Endometrium (tissue), 2 donors: ENCODE data around the gene KDM6B.

Experiments
- FAIRE-seq: peaks from 2 replicates; lab custom pipeline; 2012; peaks lifted over from hg19 to GRCh38; lab: Jason Lieb, UNC
- donor health status: control.
- donor health status: control.

The KDM6B gene

GRCh38 chr17:7820231-7820630 lies 13.8 kb upstream of the KDM6B start:
- no peak for FAIRE-seq

DNA sequence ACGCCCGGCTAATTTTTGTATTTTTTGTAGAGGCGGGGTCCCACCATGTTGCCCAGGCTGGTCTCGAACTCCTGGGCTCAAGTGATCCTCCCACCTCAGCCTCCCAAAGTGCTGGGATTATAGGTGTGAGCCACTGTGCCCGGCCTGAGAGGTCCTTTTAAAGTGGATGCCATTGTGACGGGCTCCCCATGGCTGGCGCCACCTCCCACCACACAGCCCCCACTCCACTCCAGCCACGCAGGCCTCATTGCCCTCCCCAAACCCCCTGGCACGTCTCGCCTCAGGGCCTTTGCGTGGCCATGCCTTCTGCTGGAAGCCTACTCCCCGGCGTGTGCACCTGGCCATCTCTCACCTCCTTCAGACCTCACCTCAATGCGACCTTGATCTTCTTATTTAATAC lies 11.9 kb upstream of the KDM6B start:
- FAIRE-seq, result no peak

GRCh38 chr17:7823581-7824001 lies 10.4 kb upstream of the KDM6B start:
- no peak for FAIRE-seq

DNA sequence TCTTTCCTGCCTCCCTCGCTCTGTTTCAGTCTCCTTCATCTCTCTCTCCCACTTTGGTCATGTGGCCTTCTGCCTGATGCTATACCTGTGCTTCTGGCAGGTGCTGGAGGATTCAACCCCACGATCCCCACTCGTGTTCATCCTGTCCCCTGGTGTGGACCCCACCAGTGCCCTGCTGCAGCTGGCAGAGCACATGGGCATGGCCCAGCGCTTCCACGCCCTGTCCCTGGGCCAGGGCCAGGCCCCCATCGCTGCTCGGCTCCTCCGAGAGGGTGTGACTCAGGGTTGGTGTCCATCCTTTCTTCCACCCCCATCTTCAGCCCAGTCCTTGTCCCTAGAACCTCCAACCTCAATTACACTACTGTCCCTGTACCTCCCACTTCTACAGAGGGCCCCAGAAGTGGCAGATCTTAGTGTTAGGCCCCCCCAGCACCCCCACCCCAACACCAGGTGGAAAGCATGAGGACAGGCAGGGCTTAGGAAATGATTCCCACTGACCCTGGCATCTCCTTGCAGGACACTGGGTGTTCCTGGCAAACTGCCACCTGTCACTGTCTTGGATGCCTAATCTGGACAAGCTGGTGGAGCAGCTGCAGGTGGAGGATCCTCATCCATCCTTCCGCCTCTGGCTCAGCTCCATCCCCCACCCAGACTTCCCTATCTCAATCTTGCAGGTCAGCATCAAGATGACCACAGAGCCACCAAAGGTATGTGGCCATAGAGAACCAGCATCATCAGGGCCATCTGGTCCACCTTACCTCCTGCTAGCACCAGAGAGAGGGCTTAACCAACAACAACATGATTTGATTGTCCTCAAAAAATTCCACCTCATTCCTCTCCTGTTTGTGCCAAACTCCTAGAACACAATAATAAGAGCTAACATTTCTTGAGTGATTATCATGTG lies 9.7 kb upstream of the KDM6B start:
- FAIRE-seq, result no peak

GRCh38 chr17:7825206-7825990 lies 8.6 kb upstream of the KDM6B start:
- no peak for FAIRE-seq

- no peak for FAIRE-seq
These were observed 3.4 kb upstream of the KDM6B start for GRCh38 chr17:7830616-7831015.

- no peak for FAIRE-seq
These were observed 2.8 kb upstream of the KDM6B start for GRCh38 chr17:7831233-7831632.

DNA sequence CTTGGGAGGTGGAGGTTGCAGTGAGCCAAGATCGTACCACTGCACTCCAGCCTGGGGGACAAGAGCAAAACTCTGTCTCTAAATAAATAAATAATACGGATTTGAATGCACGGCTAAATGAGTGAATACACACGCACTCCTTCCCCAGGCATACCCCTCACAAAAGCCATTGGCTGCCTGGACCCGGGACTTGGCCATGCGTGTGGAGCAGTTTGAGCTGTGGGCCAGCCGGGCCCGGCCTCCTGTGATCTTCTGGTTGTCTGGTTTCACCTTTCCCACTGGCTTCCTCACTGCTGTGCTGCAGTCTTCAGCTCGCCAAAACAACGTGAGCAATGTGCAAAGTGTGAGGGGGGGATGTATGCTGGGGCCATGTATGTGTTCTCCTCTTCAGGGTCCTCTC lies 1.6 kb upstream of the KDM6B start:
- no peak for FAIRE-seq

GRCh38 chr17:7833011-7833794 lies 814 bp upstream of the KDM6B start:
- FAIRE-seq, result no peak

DNA sequence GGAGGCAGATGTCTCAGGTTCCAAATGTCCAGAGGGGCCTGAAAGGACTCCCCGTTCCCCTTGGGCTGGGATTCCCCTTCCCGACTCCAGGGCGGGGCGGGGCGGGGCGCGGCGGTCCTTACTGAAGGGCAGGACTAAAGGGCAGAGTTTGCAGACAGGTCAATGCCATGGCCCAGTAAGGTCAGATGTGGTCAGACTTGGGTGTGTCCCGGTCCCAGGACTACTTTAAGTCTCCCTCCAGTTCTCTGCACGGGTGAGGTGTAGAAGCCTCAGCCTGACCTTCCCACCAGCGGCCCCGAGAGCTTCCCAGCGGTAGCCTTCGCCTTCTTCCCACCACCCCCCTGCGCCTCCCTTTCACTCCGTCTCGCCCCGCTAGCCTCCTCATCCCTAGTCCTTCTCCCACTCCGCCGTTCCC lies 532 bp downstream of the KDM6B start:
- FAIRE-seq, result no peak

GRCh38 chr17:7834957-7835813 lies 1.2 kb downstream of the KDM6B start:
- FAIRE-seq, result peak; percentile 87

- FAIRE-seq, result no peak
These were observed 2.0 kb downstream of the KDM6B start for GRCh38 chr17:7835814-7836595.

DNA sequence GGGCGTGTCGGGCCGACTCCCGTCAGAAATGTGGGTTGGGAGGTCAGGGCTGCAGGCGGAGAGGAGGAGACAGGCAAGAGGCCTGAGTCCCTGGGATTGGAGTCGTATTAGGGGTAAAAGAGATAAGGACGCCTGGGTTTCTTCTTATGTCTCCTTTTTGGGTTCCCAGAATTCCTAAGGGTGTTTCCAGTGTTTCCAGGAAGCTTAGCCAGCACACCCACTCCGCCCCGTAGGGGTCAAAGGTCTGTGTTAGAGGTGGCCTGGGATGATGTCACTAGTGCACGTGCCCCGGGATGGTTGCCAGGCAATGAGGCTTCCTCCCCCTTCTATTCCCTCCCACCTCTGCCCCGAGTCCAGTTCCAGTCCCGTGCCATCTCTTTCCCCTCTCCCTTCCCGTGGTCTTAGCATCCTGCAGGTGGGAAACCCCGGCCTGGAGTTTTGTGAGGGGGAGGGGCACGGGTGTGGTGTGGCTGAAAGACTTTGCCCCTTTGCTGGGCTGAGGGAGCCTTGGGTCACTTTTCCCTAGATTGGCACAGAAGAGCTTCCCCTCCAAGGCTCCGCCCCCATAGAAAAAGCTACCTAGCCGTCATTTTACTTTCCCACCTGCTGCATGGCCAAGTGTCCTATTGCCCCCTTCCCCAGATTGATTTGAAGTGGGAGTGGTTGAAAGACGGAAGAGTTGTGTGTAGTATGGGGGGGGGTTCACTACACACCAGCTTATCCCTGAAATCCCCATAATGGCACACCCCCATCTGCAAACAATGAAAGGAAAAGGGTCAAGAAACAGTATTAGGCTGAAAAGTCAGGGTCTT lies 2.8 kb downstream of the KDM6B start:
- peak; percentile 84 for FAIRE-seq

DNA sequence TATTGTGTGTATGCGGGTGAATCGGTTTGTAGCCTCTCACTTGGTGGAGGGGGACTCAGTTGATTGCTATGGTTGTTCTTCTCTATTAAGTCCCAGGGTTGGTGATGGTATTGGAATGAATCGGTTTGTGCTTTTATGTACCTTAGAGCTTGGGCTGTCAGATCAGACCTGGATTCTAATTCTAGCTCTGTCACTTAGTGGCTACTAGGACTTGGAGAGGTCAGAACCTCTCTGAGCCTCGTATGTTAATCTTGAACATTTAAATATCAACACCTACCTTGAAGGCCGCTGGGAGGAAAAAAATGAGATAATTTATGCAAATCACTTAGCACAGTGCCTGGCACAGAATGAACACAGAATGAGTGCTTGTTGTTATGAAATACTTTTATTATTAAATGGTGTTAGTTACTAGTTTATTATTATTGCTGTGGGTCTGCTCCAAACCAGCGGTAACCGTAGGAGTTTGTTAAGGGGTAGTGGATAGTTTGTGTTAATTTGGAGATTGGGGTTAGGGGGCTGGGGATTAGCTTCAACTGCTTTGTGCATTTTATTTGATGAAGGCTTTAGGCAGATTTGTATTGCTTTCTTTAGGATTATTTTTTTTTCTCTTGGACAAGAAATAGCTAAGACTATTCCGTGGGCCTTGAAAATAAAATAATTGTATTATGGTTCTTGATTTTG lies 3.5 kb downstream of the KDM6B start:
- no peak for FAIRE-seq

DNA sequence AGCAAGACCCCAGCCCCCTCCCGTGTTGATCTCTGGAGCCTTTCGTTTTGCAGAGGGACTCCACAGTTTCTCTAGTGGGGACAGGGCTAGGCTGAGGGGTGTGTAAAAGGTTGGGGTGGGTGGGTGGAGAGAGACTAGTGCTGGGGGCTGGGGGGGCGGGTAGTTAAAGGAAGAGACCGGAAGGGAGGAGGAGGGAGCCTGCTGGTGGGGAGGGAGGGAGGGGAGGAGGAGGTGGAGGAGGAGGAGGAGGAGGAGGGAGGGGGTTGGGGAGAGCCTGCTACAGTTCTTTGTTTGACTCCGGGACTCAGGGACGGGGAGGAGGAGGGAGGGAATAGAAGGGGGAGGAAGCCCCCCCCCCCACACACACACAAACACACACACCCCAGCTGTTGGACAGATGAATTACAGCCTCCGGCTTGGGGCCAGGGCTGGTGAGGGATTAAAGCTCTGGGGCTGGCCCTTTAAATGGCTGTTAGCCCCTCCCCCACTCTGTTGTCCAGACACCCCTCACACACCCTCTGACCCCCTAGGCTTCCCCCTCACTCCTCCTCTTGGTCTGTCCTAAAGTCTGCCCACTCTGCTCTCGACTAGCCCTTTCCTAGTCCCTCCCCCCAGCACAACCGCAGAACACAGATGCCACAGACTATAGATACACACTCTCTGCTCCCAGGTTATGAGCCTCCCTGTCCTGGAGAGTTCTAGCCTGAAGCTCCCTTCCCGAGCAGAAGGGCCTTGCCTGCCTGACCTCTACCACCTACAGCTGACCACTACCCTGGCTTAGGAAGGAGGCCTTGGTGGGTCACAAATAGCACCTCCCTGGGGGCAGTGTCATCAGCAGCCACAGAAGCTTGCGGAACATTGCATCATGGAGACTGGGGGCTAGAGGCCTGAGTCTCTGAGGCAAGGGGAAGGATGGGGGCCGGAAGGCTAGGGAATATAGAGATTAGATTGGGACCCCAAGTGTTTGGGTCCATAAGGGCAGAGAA lies 4.4 kb downstream of the KDM6B start:
- FAIRE-seq, result no peak

GRCh38 chr17:7839190-7839875 lies 5.3 kb downstream of the KDM6B start:
- no peak for FAIRE-seq

DNA sequence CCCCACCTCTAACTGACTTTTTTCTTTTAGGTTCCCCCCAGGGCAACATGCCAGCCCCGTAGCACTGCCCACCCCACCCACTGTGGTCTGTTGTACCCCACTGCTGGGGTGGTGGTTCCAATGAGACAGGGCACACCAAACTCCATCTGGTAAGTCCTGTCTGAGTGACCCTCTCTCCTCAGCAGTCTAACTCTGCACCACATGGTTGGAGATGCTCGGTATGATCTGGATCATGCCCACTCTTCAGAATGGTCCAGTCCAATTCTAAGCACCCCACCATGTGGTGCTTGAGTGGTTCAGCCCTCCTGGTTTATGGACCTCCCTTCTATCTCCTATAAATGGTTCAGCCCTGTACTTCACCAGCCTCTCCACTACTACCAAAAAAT lies 5.9 kb downstream of the KDM6B start:
- FAIRE-seq, result no peak
